IMR-90 (cell line): Measurements from ENCODE around the gene ADD1. TPM values are rescaled to one million over a fixed set of nuclear protein-coding genes. Genes with fewer than 3 reads are reported as not detected.

ENCODE experiments used
- ATAC-seq: fragments of 200-7000 bp; cut with Tn5 transposase; 2 replicates; pipeline ENCODE4 v1.9.1; 2020; ENCODE audit warnings: low read depth, mild to moderate bottlenecking, moderate library complexity
- BruUV-seq: library from RNA; stranded (reverse); fragments of 400-500 nt; replicated peaks from 2 replicates; lab custom pipeline; 2021; lab: Mats Ljungman, UMichigan
- CTCF ChIA-PET: fragments of 300-600 bp; formaldehyde crosslinking; extraction: SDS; loops from one replicate; lab custom pipeline; 2021; ENCODE audit warnings: antibody characterized with exemption; lab: Yijun Ruan, JAX
- POLR2A ChIA-PET: fragments of 300-600 bp; sonication (Branson Sonifier 250); formaldehyde crosslinking; loops from one replicate; lab custom pipeline; 2022; ENCODE audit warnings: antibody characterized with exemption; ENCODE audit not compliant: unreplicated experiment; lab: Charles Lee
- DNase-seq: peaks from one replicate; pipeline ENCODE4 v3.0.0; 2013
- H2AFZ ChIP-seq: replicated peaks from 2 replicates; pipeline ENCODE3; 2013; ENCODE audit warnings: low read length, mild to moderate bottlenecking; ENCODE audit not compliant: poor library complexity
- H2AK5ac ChIP-seq: 2 replicates; pipeline ENCODE4 v1.6.1; 2013; ENCODE audit warnings: low read depth, low read length, inconsistent platforms
- H2AK9ac ChIP-seq: replicated peaks from 2 replicates; pipeline ENCODE3; 2013; ENCODE audit warnings: mild to moderate bottlenecking, low read depth, low read length, moderate library complexity; ENCODE audit not compliant: poor library complexity
- H2BK120ac ChIP-seq: 2 replicates; pipeline ENCODE4 v1.6.1; 2013; ENCODE audit warnings: low read depth, low read length, inconsistent platforms
- H2BK15ac ChIP-seq: 3 replicates; pipeline ENCODE4 v1.6.1; 2013; ENCODE audit warnings: low read depth, low read length, inconsistent platforms
- H2BK20ac ChIP-seq: 2 replicates; pipeline ENCODE4 v1.6.1; 2013; ENCODE audit warnings: low read depth, mild to moderate bottlenecking, inconsistent platforms, low read length, moderate library complexity
- H2BK5ac ChIP-seq: 2 replicates; pipeline ENCODE4 v1.6.1; 2013; ENCODE audit warnings: mild to moderate bottlenecking, low read depth, low read length, inconsistent platforms; ENCODE audit not compliant: poor library complexity, severe bottlenecking
- H3K14ac ChIP-seq: replicated peaks from 2 replicates; pipeline ENCODE4 v1.6.1; 2013; ENCODE audit warnings: low read depth, low read length, inconsistent platforms
- H3K18ac ChIP-seq: 2 replicates; pipeline ENCODE4 v1.6.1; 2013; ENCODE audit warnings: low read depth, low read length, control low read depth
- H3K23ac ChIP-seq: 2 replicates; pipeline ENCODE4 v1.6.1; 2013; ENCODE audit warnings: low read depth, low read length, inconsistent platforms
- H3K27ac ChIP-seq: 2 replicates; pipeline ENCODE4 v1.5.1; 2013; ENCODE audit warnings: mild to moderate bottlenecking, control low read depth, low read length; ENCODE audit not compliant: insufficient read depth
- H3K27me3 ChIP-seq: 2 replicates; pipeline ENCODE4 v1.6.1; 2013; ENCODE audit warnings: low read length; ENCODE audit not compliant: control insufficient read depth, insufficient read depth
- H3K36me3 ChIP-seq: 2 replicates; pipeline ENCODE4 v1.6.1; 2013; ENCODE audit warnings: low read length, mixed read lengths; ENCODE audit not compliant: control insufficient read depth, insufficient read depth
- H3K4ac ChIP-seq: 2 replicates; pipeline ENCODE4 v1.6.1; 2013; ENCODE audit warnings: low read depth, low read length, inconsistent platforms
- H3K4me1 ChIP-seq: 2 replicates; pipeline ENCODE4 v1.6.1; 2013; ENCODE audit warnings: low read length, mixed read lengths; ENCODE audit not compliant: control insufficient read depth, insufficient read depth
- H3K4me2 ChIP-seq: 2 replicates; pipeline ENCODE4 v1.6.1; 2013; ENCODE audit warnings: low read depth, mild to moderate bottlenecking, control low read depth, low read length, moderate library complexity
- H3K4me3 ChIP-seq: 2 replicates; pipeline ENCODE4 v1.5.1; 2013; ENCODE audit warnings: low read depth, mild to moderate bottlenecking, control low read depth, low read length, moderate library complexity; ENCODE audit not compliant: insufficient read depth
- H3K56ac ChIP-seq: 2 replicates; pipeline ENCODE4 v1.6.1; 2013; ENCODE audit warnings: low read length, inconsistent platforms; ENCODE audit not compliant: insufficient read depth; ENCODE audit errors: extremely low read depth
- H3K79me1 ChIP-seq, 2 experiments: 2 replicates each; pipeline ENCODE4 v1.6.1; 2013; ENCODE audit warnings: low read length in 2 of 2, inconsistent platforms in 1 of 2, low read depth in 1 of 2
- H3K9ac ChIP-seq: 2 replicates; pipeline ENCODE4 v1.6.1; 2013; ENCODE audit warnings: low read depth, low read length, control low read depth
- H3K9me1 ChIP-seq: 2 replicates; pipeline ENCODE4 v1.6.1; 2013; ENCODE audit warnings: low read length, inconsistent platforms; ENCODE audit not compliant: insufficient read depth
- H3K9me3 ChIP-seq: 2 replicates; pipeline ENCODE4 v1.6.1; 2013; ENCODE audit warnings: low read length; ENCODE audit not compliant: control insufficient read depth, insufficient read depth
- H4K20me1 ChIP-seq: 2 replicates; pipeline ENCODE4 v1.6.1; 2013; ENCODE audit warnings: low read length, inconsistent platforms; ENCODE audit not compliant: insufficient read depth
- H4K5ac ChIP-seq: 2 replicates; pipeline ENCODE4 v1.6.1; 2013; ENCODE audit warnings: mild to moderate bottlenecking, low read depth, low read length, control low read depth
- H4K8ac ChIP-seq, 2 experiments: 2 replicates each; pipeline ENCODE4 v1.6.1; 2013; ENCODE audit warnings: low read depth in 2 of 2, low read length in 2 of 2, control low read depth in 1 of 2, inconsistent platforms in 1 of 2
- H4K91ac ChIP-seq: 2 replicates; pipeline ENCODE4 v1.6.1; 2013; ENCODE audit warnings: low read depth, low read length, inconsistent platforms; ENCODE audit not compliant: insufficient read depth
- CHD1 ChIP-seq: IDR thresholded peaks from 2 replicates; pipeline ENCODE4 v1.6.1; 2012; ENCODE audit warnings: low read depth, low read length, improper control_type of control experiment
- FOS ChIP-seq: fragments of 150-350 bp; IDR thresholded peaks from 2 replicates; pipeline ENCODE4 v1.6.1; 2016; ENCODE audit warnings: low read depth, low read length
- RCOR1 ChIP-seq: IDR thresholded peaks from 2 replicates; pipeline ENCODE4 v1.6.1; 2012; ENCODE audit warnings: mild to moderate bottlenecking, low read length, improper control_type of control experiment; ENCODE audit not compliant: insufficient replicate concordance
- RFX5 ChIP-seq: IDR thresholded peaks from 2 replicates; pipeline ENCODE4 v1.8.0; 2012; ENCODE audit warnings: low read depth, mild to moderate bottlenecking, low read length, moderate library complexity
- WGBS, 2 experiments: methylation state at CpG; one replicate each; pipeline versions ENCODE4 v1.1.5 to v1.1.7; 2013; ENCODE audit warnings: missing lambda C conversion rate in 2 of 2; ENCODE audit not compliant: insufficient read length in 1 of 2; ENCODE audit errors: extremely low coverage in 2 of 2; 5-methylcytosine and 5-hydroxymethylcytosine counted together
- dilution Hi-C: fragments of 300-500 bp; cut with HindIII; formaldehyde crosslinking; loops from one replicate; pipeline ENCODE4 v1.14.3; 2018; ENCODE audit warnings: low sequenced_read_pairs; ENCODE audit not compliant: unreplicated experiment
- in situ Hi-C: fragments of 300-500 bp; cut with MboI; formaldehyde crosslinking; loops from 3 replicates; pipeline ENCODE4 v1.14.3; 2019; ENCODE audit warnings: low sequenced_read_pairs, inconsistent platforms, mixed read lengths
- intact Hi-C: fragments of 100-400 bp; cut with micrococcal nuclease; formaldehyde crosslinking; loops from 2 replicates; pipeline ENCODE4 v1.10.0; 2022
- polyA plus RNA-seq, 3 experiments: library from polyadenylated mRNA; depleted of rRNA; stranded (reverse); fragments of >200 nt; gene quantifications; 2 replicates each; pipeline ENCODE4 v1.2.3, GENCODE V29; 2012; ENCODE audit warnings: low replicate concordance in 1 of 3
- total RNA-seq: library from RNA; depleted of rRNA; stranded (reverse); fragments of >200 nt; gene quantifications from 2 replicates; pipeline ENCODE4 v1.2.3, GENCODE V29; 2012
- TF ChIP-seq, protein P1 (sequence below): fragments of 150-350 bp; IDR thresholded peaks from 2 replicates; pipeline ENCODE4 v1.6.1; 2017; ENCODE audit warnings: mild to moderate bottlenecking, antibody characterized with exemption, low read length, low read depth
- TF ChIP-seq, protein P2 (sequence below): fragments of 150-350 bp; IDR thresholded peaks from 2 replicates; pipeline ENCODE4 v1.6.1; 2016; ENCODE audit warnings: low read depth, mild to moderate bottlenecking, low read length, moderate library complexity, borderline replicate concordance
- TF ChIP-seq, protein P3 (sequence below): conservative IDR thresholded peaks from 2 replicates; pipeline ENCODE4 v1.5.1; 2012; ENCODE audit warnings: mild to moderate bottlenecking, low read depth, low read length, improper control_type of control experiment

Gene ADD1
- total and polyA plus RNA-seq, 2 of the 4 experiments (the other 2 are of a cell fraction): 122 to 215 TPM

DNA sequence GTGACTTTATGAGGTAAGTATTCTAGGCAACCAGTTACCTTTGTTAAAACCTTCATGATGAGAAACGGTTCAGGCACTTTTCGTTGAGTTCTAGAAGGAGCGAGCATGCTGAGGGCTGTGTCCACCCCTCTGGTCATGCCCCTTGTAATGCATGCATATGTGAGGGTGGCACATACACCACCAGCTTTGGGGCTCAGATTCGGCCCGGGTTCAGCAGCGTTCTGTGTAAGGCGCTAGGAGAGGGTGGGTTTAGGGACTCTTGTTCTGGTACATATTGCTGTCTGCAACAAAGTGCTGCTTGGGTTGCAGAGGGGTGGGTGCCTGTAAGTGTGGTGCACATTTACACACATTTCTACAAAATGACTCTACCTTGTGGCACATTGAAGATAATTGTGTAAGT lies 65.0 kb downstream of the ADD1 start:
- TF ChIP-seq FOS (no peak), RCOR1 (no peak), RFX5 (no peak), CHD1 (no peak)
- TF ChIP-seq, protein P1, sequence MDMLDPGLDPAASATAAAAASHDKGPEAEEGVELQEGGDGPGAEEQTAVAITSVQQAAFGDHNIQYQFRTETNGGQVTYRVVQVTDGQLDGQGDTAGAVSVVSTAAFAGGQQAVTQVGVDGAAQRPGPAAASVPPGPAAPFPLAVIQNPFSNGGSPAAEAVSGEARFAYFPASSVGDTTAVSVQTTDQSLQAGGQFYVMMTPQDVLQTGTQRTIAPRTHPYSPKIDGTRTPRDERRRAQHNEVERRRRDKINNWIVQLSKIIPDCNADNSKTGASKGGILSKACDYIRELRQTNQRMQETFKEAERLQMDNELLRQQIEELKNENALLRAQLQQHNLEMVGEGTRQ: no peak
- TF ChIP-seq, protein P2, sequence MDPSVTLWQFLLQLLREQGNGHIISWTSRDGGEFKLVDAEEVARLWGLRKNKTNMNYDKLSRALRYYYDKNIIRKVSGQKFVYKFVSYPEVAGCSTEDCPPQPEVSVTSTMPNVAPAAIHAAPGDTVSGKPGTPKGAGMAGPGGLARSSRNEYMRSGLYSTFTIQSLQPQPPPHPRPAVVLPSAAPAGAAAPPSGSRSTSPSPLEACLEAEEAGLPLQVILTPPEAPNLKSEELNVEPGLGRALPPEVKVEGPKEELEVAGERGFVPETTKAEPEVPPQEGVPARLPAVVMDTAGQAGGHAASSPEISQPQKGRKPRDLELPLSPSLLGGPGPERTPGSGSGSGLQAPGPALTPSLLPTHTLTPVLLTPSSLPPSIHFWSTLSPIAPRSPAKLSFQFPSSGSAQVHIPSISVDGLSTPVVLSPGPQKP: no peak
- TF ChIP-seq, protein P3, sequence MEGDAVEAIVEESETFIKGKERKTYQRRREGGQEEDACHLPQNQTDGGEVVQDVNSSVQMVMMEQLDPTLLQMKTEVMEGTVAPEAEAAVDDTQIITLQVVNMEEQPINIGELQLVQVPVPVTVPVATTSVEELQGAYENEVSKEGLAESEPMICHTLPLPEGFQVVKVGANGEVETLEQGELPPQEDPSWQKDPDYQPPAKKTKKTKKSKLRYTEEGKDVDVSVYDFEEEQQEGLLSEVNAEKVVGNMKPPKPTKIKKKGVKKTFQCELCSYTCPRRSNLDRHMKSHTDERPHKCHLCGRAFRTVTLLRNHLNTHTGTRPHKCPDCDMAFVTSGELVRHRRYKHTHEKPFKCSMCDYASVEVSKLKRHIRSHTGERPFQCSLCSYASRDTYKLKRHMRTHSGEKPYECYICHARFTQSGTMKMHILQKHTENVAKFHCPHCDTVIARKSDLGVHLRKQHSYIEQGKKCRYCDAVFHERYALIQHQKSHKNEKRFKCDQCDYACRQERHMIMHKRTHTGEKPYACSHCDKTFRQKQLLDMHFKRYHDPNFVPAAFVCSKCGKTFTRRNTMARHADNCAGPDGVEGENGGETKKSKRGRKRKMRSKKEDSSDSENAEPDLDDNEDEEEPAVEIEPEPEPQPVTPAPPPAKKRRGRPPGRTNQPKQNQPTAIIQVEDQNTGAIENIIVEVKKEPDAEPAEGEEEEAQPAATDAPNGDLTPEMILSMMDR: no peak
- no peak overlapping the region for H2AK5ac ChIP-seq
- no TSS peak for BruUV-seq
- H2BK120ac ChIP-seq: no peak overlapping the region
- no peak overlapping the region for H3K4me2 ChIP-seq
- no peak overlapping the region for H3K56ac ChIP-seq
- CTCF ChIA-PET: no interaction called here
- in situ Hi-C loops (no loop called here), intact Hi-C loops (no loop called here), dilution Hi-C loops (no loop called here)
- H3K9ac ChIP-seq: no peak overlapping the region
- ATAC-seq: no peak
- H4K20me1 ChIP-seq: peaks cover 6% of the 10 kb centered on the region; the same call in 1 of the 2 replicates
- POLR2A ChIA-PET: no interaction called here
- no peak overlapping the region for H2BK15ac ChIP-seq
- H3K27me3 ChIP-seq: no peaks in the 10 kb centered on the region
- H3K9me1 ChIP-seq: peaks cover 18% of the 10 kb centered on the region
- no peak overlapping the region for H4K8ac ChIP-seq
- H3K27ac ChIP-seq: no peak overlapping the region
- no peak overlapping the region for H3K14ac ChIP-seq
- H2BK20ac ChIP-seq: no peak overlapping the region
- 100% methylated on average over 2 of the region's 7 CpGs; no CpG with 5 or more reads in 1 of the 2 experiments for WGBS, 2 experiments
- H2AK9ac ChIP-seq: no peak overlapping the region
- no peak overlapping the region for H4K5ac ChIP-seq
- H3K23ac ChIP-seq: no peak overlapping the region
- peaks cover 78% of the 10 kb centered on the region for H3K36me3 ChIP-seq
- no peak for DNase-seq
- H3K9me3 ChIP-seq: no peaks in the 10 kb centered on the region
- H3K79me1 ChIP-seq: peaks cover 31 to 75% of the 10 kb centered on the region in 2 experiments
- no peak overlapping the region for H3K4me3 ChIP-seq
- no peak overlapping the region for H2AFZ ChIP-seq
- no peak overlapping the region for H3K4ac ChIP-seq
- H3K18ac ChIP-seq: no peak overlapping the region
- no peak overlapping the region for H4K91ac ChIP-seq
- H3K4me1 ChIP-seq: no peaks in the 10 kb centered on the region
- no peak overlapping the region for H2BK5ac ChIP-seq
